ENCODE results near the gene SOCS3. TPM values are rescaled to one million over a fixed set of nuclear protein-coding genes. Genes with fewer than 3 reads are reported as not detected.
A peak's percentile ranks its signal among the peaks of the same experiment; 100 is the strongest.

SOCS3 gene
- total and polyA plus RNA-seq, 3 donors from 2014 or later: 2.2 to 17.8 (median 9.6) TPM

GRCh38 chr17:78392295-78392694 lies 32.4 kb upstream of the SOCS3 start:
- Histone ChIP-seq H3K36me3 (ENCODE audit: low read depth, missing control alignments) (no peaks in the 10 kb centered on the region), H3K27ac (no peak overlapping the region), H3K4me3 (no peak overlapping the region), H3K27me3 (no peaks in the 10 kb centered on the region), H3K9me3 (no peaks in the 10 kb centered on the region), H3K4me1 (peaks cover 11% of the 10 kb centered on the region)
- intact Hi-C loops (cut with DNase I; ENCODE audit: low total_unique reads): no loop called here
- 94 to 97% methylated on average over 6 of the region's 6 CpGs for WGBS, 2 donors
- no peak for DNase-seq
- no peak for TF ChIP-seq CTCF (IDR thresholded peaks at IDR 0.05)
- no peak for TF ChIP-seq POLR2A (IDR thresholded peaks at IDR 0.05)

GRCh38 chr17:78391843-78392242 lies 32.0 kb upstream of the SOCS3 start:
- no peak for DNase-seq
- H3K4me3 ChIP-seq: no peak overlapping the region
- no peaks in the 10 kb centered on the region for H3K27me3 ChIP-seq
- H3K27ac ChIP-seq: no peak overlapping the region
- intact Hi-C loops (cut with DNase I; ENCODE audit: low total_unique reads): no loop called here
- TF ChIP-seq POLR2A (IDR thresholded peaks at IDR 0.05): no peak
- no peak for TF ChIP-seq CTCF (IDR thresholded peaks at IDR 0.05)
- H3K4me1 ChIP-seq: peaks cover 11% of the 10 kb centered on the region
- WGBS, 2 donors: 89 to 92% methylated on average over 4 of the region's 4 CpGs
- no peaks in the 10 kb centered on the region for H3K9me3 ChIP-seq
- no peaks in the 10 kb centered on the region for H3K36me3 ChIP-seq (ENCODE audit: low read depth, missing control alignments)

- Histone ChIP-seq H3K36me3 (ENCODE audit: low read depth, missing control alignments) (no peaks in the 10 kb centered on the region), H3K9me3 (no peaks in the 10 kb centered on the region), H3K27me3 (no peaks in the 10 kb centered on the region), H3K4me1 (peaks cover 11% of the 10 kb centered on the region), H3K27ac (no peak overlapping the region), H3K4me3 (no peak overlapping the region)
- TF ChIP-seq CTCF (IDR thresholded peaks at IDR 0.05) (no peak), POLR2A (IDR thresholded peaks at IDR 0.05) (no peak)
- intact Hi-C loops (cut with DNase I; ENCODE audit: low total_unique reads): no loop called here
- DNase-seq: no peak
- 90 to 98% methylated on average over 11 of the region's 11 CpGs for WGBS, 2 donors
These were observed 31.2 kb upstream of the SOCS3 start for GRCh38 chr17:78391051-78391431.

GRCh38 chr17:78390241-78391050 lies 30.6 kb upstream of the SOCS3 start:
- no peaks in the 10 kb centered on the region for H3K9me3 ChIP-seq
- H3K4me1 ChIP-seq: peaks cover 15% of the 10 kb centered on the region
- H3K4me3 ChIP-seq: no peak overlapping the region
- H3K27ac ChIP-seq: no peak overlapping the region
- no peak for TF ChIP-seq POLR2A (IDR thresholded peaks at IDR 0.05)
- TF ChIP-seq CTCF (IDR thresholded peaks at IDR 0.05): peak in 1 of 3 experiments; percentile 12
- DNase-seq: no peak
- no peaks in the 10 kb centered on the region for H3K36me3 ChIP-seq (ENCODE audit: low read depth, missing control alignments)
- H3K27me3 ChIP-seq: no peaks in the 10 kb centered on the region
- 65 to 81% methylated on average over 8 to 15 of the region's 15 CpGs for WGBS, 2 donors
- intact Hi-C loops (cut with DNase I; ENCODE audit: low total_unique reads): no loop called here

Measured in testis (tissue), 3 donors.